ENCODE data around the gene SSU72. TPM values are rescaled to one million over a fixed set of nuclear protein-coding genes. Genes with fewer than 3 reads are reported as not detected.
"Not testable (repeated sequence)": the region's sequence is repeated elsewhere in the genome, so short reads cannot be mapped to it uniquely, and the experiment has no call there.

Gene SSU72
- polyA plus RNA-seq, 1 donor from 2014 or later, result 56.2 TPM

DNA sequence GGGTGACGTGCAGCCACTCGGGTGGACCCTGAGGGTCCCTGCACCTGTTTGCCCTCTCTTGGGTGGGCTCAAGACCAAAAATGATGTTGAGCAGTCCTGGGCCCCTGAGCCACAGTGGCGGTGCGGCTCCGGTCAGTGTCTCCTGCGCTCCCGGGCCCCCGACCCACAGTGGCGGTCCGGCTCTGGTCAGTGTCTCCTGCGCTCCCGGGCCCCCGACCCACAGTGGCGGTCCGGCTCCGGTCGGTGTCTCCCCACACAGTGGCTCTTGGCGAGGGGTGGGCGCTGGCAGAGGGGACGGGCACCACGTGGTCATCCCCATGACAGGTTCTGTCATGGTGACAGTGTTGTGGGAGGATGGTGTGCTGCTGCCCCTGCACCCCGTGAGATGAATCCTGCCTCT lies 80.4 kb downstream of the SSU72 start:
- not testable (repeated sequence) for H3K36me3 ChIP-seq (ENCODE audit: insufficient read depth, low read length)

More for the DNA sequence above, 80.4 kb downstream of the SSU72 start:
- H3K9me2 ChIP-seq (ENCODE audit: insufficient read depth, low read length); H3K79me2 ChIP-seq (replicated peaks; ENCODE audit: insufficient read depth, low read length); H3K4me3 ChIP-seq (ENCODE audit: low read length); H3K9ac ChIP-seq (ENCODE audit: low read length); H4K20me1 ChIP-seq (ENCODE audit: insufficient read depth); H3F3A ChIP-seq (ENCODE audit: insufficient read depth, low read length, poor library complexity, severe bottlenecking); H3K27ac ChIP-seq (ENCODE audit: low read length); H3K4me2 ChIP-seq (ENCODE audit: low read length); H3K27me3 ChIP-seq (ENCODE audit: insufficient read depth, low read depth, low read length); H2AFZ ChIP-seq (ENCODE audit: low read depth, low read length); H3K9me3 ChIP-seq (ENCODE audit: low read length): not testable (repeated sequence)

Other genes with a start within 250 kb of the SSU72 start
- 1.0 and 1.2 TPM in 2 replicates for gene TAS1R3, start 243.6 kb downstream of the SSU72 start, polyA plus RNA-seq
- 100 and 102 TPM in 2 replicates for gene DVL1, start 225.4 kb downstream of the SSU72 start, polyA plus RNA-seq
- 0.92 and 1.7 TPM in 2 replicates for gene MXRA8, start 216.3 kb downstream of the SSU72 start, polyA plus RNA-seq
- gene AURKAIP1, start 199.7 kb downstream of the SSU72 start, polyA plus RNA-seq, result 104 and 119 TPM in 2 replicates
- 696 and 734 TPM in 2 replicates for gene CCNL2, start 175.5 kb downstream of the SSU72 start, polyA plus RNA-seq
- 168 and 204 TPM in 2 replicates for gene MRPL20, start 167.6 kb downstream of the SSU72 start, polyA plus RNA-seq
- gene ANKRD65, start 153.6 kb downstream of the SSU72 start, polyA plus RNA-seq, result 0.28 TPM in 1 of 2 replicates, not detected in the other
- 0.88 and 1.4 TPM in 2 replicates for gene VWA1, start 139.2 kb downstream of the SSU72 start, polyA plus RNA-seq
- gene ATAD3C, start 125.2 kb downstream of the SSU72 start, polyA plus RNA-seq, result not detected in 2 replicates
- gene ATAD3B, start 103.1 kb downstream of the SSU72 start, polyA plus RNA-seq, result 51.3 and 57.2 TPM in 2 replicates
- gene ATAD3A, start 62.7 kb downstream of the SSU72 start, polyA plus RNA-seq, result 30.3 and 42.7 TPM in 2 replicates
- gene TMEM240, start 34.2 kb downstream of the SSU72 start, polyA plus RNA-seq, result 46.7 and 52.1 TPM in 2 replicates
- 4.5 and 6.2 TPM in 2 replicates for gene FNDC10, start 25.3 kb upstream of the SSU72 start, polyA plus RNA-seq
- 106 and 153 TPM in 2 replicates for gene MIB2, start 40.6 kb upstream of the SSU72 start, polyA plus RNA-seq
- 0.98 and 4.3 TPM in 2 replicates for gene MMP23B, start 57.3 kb upstream of the SSU72 start, polyA plus RNA-seq
- gene CDK11B, start 84.1 kb upstream of the SSU72 start, polyA plus RNA-seq, result 9.6 and 13.7 TPM in 2 replicates
- gene SLC35E2B, start 117.9 kb upstream of the SSU72 start, polyA plus RNA-seq, result 93.2 and 112 TPM in 2 replicates
- 19.3 and 20.2 TPM in 2 replicates for gene CDK11A, start 149.5 kb upstream of the SSU72 start, polyA plus RNA-seq
- 38.5 and 55.5 TPM in 2 replicates for gene NADK, start 203.6 kb upstream of the SSU72 start, polyA plus RNA-seq

All from neural cell (in vitro differentiated cells).